A549 (cell line): Measurements from ENCODE around the gene BCAS3. TPM values are rescaled to one million over a fixed set of nuclear protein-coding genes. Genes with fewer than 3 reads are reported as not detected.

Source experiments
- ATAC-seq, 2 experiments: fragments of 200-7000 bp in 1 of 2; fragments of >200 bp in 1 of 2; cut with Nextera tagmentation in 1 of 2; cut with Tn5 transposase in 1 of 2; 3 replicates each; pipeline versions ENCODE4 v1.8.0 to v1.9.1; 2018 to 2020; ENCODE audit warnings: mild to moderate bottlenecking in 1 of 2, moderate library complexity in 1 of 2
- CTCF ChIA-PET: fragments of 300-600 bp; sonication (Branson Sonifier 250); formaldehyde crosslinking; extraction: SDS; loops from one replicate; lab custom pipeline; 2021; ENCODE audit warnings: antibody characterized with exemption, inconsistent platforms; lab: Yijun Ruan, JAX
- POLR2A ChIA-PET: fragments of 350-600 bp; formaldehyde crosslinking; extraction: SDS; loops from one replicate; lab custom pipeline; 2021; ENCODE audit warnings: antibody characterized with exemption, inconsistent platforms; lab: Yijun Ruan, JAX
- DNase-seq, 2 experiments: peaks; one replicate each; pipeline versions ENCODE4 v3.0.0 to v3.0.0-alpha.2; 2011 to 2016; ENCODE audit warnings: low read depth in 1 of 2, low spot score in 1 of 2
- FAIRE-seq: peaks from 2 replicates; lab custom pipeline; 2011; peaks lifted over from hg19 to GRCh38; lab: Jason Lieb, UNC
- H3K27ac ChIP-seq, 2 experiments: fragments of >200 bp; sonication (Bioruptor Twin); formaldehyde crosslinking; 3 replicates each; pipeline ENCODE4 v1.5.1; 2016 to 2017
- H3K4me1 ChIP-seq: fragments of >200 bp; sonication (Bioruptor Twin); formaldehyde crosslinking; 3 replicates; pipeline ENCODE4 v1.6.1; 2016
- H3K4me2 ChIP-seq: fragments of >200 bp; sonication (Bioruptor Twin); formaldehyde crosslinking; 3 replicates; pipeline ENCODE4 v1.6.1; 2016
- H3K4me3 ChIP-seq: fragments of >200 bp; sonication (Bioruptor Twin); formaldehyde crosslinking; 3 replicates; pipeline ENCODE4 v1.5.1; 2016
- H3K9me3 ChIP-seq: fragments of >200 bp; sonication (Bioruptor Twin); formaldehyde crosslinking; 3 replicates; pipeline ENCODE4 v1.6.1; 2016
- EP300 ChIP-seq, 2 experiments: fragments of >200 bp; sonication (Bioruptor Twin); formaldehyde crosslinking; IDR thresholded peaks; 2 replicates in 1 of 2; 3 replicates in 1 of 2; pipeline ENCODE4 v1.6.1; 2016 to 2017
- ESRRA ChIP-seq: fragments of 150-350 bp; IDR thresholded peaks from 2 replicates; pipeline ENCODE4 v1.6.1; 2014; ENCODE audit warnings: mild to moderate bottlenecking, low read length, borderline replicate concordance
- FOXS1 ChIP-seq: fragments of 250-450 bp; sonication (Bioruptor Pico); IDR thresholded peaks from 2 replicates; pipeline ENCODE4 v1.5.0; 2020; ENCODE audit warnings: mild to moderate bottlenecking, moderate library complexity
- GATA3 ChIP-seq: IDR thresholded peaks from 2 replicates; pipeline ENCODE4 v1.6.1; 2012; ENCODE audit warnings: borderline replicate concordance
- HDAC2 ChIP-seq: fragments of 200-600 bp; sonication (generic); IDR thresholded peaks from 2 replicates; pipeline ENCODE4 v1.6.1; 2016
- HOXA7 ChIP-seq: fragments of 250-450 bp; sonication (Bioruptor Pico); IDR thresholded peaks from 2 replicates; pipeline ENCODE4 v1.5.0; 2020; ENCODE audit warnings: mild to moderate bottlenecking, moderate library complexity
- HOXB5 ChIP-seq: fragments of 250-450 bp; sonication (Bioruptor Pico); IDR thresholded peaks from 2 replicates; pipeline ENCODE4 v1.5.0; 2020; ENCODE audit warnings: mild to moderate bottlenecking, moderate library complexity
- JUN ChIP-seq, 2 experiments: fragments of >200 bp; sonication (Bioruptor Twin); formaldehyde crosslinking; IDR thresholded peaks; 2 replicates in 1 of 2; 3 replicates in 1 of 2; pipeline ENCODE4 v1.6.1; 2016 to 2017
- JUNB ChIP-seq: fragments of >200 bp; sonication (Bioruptor Twin); formaldehyde crosslinking; IDR thresholded peaks from 2 replicates; pipeline ENCODE4 v1.6.1; 2016
- KDM1A ChIP-seq: fragments of 200-600 bp; sonication (generic); IDR thresholded peaks from 2 replicates; pipeline ENCODE4 v1.6.1; 2016; ENCODE audit warnings: low read depth, mild to moderate bottlenecking
- MAFK ChIP-seq: fragments of 450-650 bp; IDR thresholded peaks from 2 replicates; pipeline ENCODE4 v1.6.1; 2014; ENCODE audit not compliant: partially characterized antibody
- MYC ChIP-seq: IDR thresholded peaks from 2 replicates; pipeline ENCODE4 v1.6.1; 2012; ENCODE audit warnings: mild to moderate bottlenecking, inconsistent platforms, low read length, improper control_type of control experiment, borderline replicate concordance
- NPAS2 ChIP-seq: fragments of 250-450 bp; sonication (Bioruptor Pico); IDR thresholded peaks from 2 replicates; pipeline ENCODE4 v1.8.0; 2022; ENCODE audit warnings: mild to moderate bottlenecking, moderate library complexity, borderline replicate concordance
- PHF8 ChIP-seq: fragments of 200-600 bp; sonication (generic); IDR thresholded peaks from 2 replicates; pipeline ENCODE4 v1.6.1; 2016; ENCODE audit warnings: low read depth, mild to moderate bottlenecking, antibody characterized with exemption, moderate library complexity, borderline replicate concordance
- POLR2A ChIP-seq: IDR thresholded peaks from 2 replicates; pipeline ENCODE4 v1.6.1; 2012; ENCODE audit warnings: mild to moderate bottlenecking, low read length
- RCOR1 ChIP-seq: fragments of 150-350 bp; IDR thresholded peaks from 2 replicates; pipeline ENCODE4 v1.6.1; 2014; ENCODE audit warnings: antibody characterized with exemption, low read length, low read depth
- RFX5 ChIP-seq: fragments of 450-650 bp; IDR thresholded peaks from 2 replicates; pipeline ENCODE4 v1.7.1; 2014; ENCODE audit warnings: antibody characterized with exemption, mild to moderate bottlenecking, moderate library complexity
- RNF2 ChIP-seq: fragments of 200-600 bp; sonication (generic); IDR thresholded peaks from 2 replicates; pipeline ENCODE4 v1.6.1; 2016; ENCODE audit warnings: low read depth, mild to moderate bottlenecking, antibody characterized with exemption, moderate library complexity, borderline replicate concordance
- SREBF2 ChIP-seq: fragments of 450-650 bp; IDR thresholded peaks from 2 replicates; pipeline ENCODE4 v1.6.1; 2014; ENCODE audit warnings: mild to moderate bottlenecking, moderate library complexity
- TFCP2L1 ChIP-seq: fragments of 250-450 bp; sonication (Bioruptor Pico); IDR thresholded peaks from 2 replicates; pipeline ENCODE4 v1.5.0; 2021; ENCODE audit warnings: mild to moderate bottlenecking
- ZNF302 ChIP-seq: fragments of 250-450 bp; sonication (Bioruptor Pico); IDR thresholded peaks from 2 replicates; pipeline ENCODE4 v1.9.0; 2021; ENCODE audit warnings: inconsistent platforms, mild to moderate bottlenecking, moderate library complexity
- whole genome bisulfite sequencing: methylation state at CpG from one replicate; pipeline ENCODE4 v1.1.6; 2017; ENCODE audit errors: missing lambda C conversion rate; 5-methylcytosine and 5-hydroxymethylcytosine counted together
- polyA plus RNA-seq, 4 experiments: library from polyadenylated mRNA; depleted of rRNA in 3 of 4; stranded (reverse); fragments of >200 nt; fragmentation: RNase III in 1 of 4; extraction: RNeasy Plus Mini Kit Qiagen cat#74134 plus additional on column Dnase treatment in 1 of 4; gene quantifications; 2 replicates in 3 of 4; 3 replicates in 1 of 4; pipeline ENCODE4 v1.2.3, GENCODE V29; 2011 to 2017
- TF ChIP-seq, protein P1 (sequence below): fragments of 450-650 bp; IDR thresholded peaks from 2 replicates; pipeline ENCODE4 v1.6.1; 2014; ENCODE audit warnings: antibody characterized with exemption
- TF ChIP-seq, protein P2 (sequence below): fragments of >200 bp; sonication (Bioruptor Twin); formaldehyde crosslinking; IDR thresholded peaks from 3 replicates; pipeline ENCODE4 v1.6.1; 2016
- TF ChIP-seq, protein P3 (sequence below): IDR thresholded peaks from 2 replicates; pipeline ENCODE4 v1.6.1; 2012; ENCODE audit warnings: low read depth, borderline replicate concordance
- TF ChIP-seq, protein P4 (sequence below): fragments of >200 bp; sonication (Bioruptor Twin); formaldehyde crosslinking; IDR thresholded peaks from 2 replicates; pipeline ENCODE4 v1.6.1; 2016
- TF ChIP-seq, protein P5 (sequence below): fragments of 250-450 bp; sonication (Bioruptor Pico); IDR thresholded peaks from 2 replicates; pipeline ENCODE4 v1.5.0; 2021; ENCODE audit warnings: mild to moderate bottlenecking, moderate library complexity, borderline replicate concordance

The BCAS3 gene
- polyA plus RNA-seq, 2 of the 4 experiments (the other 2 are of a cell fraction), result 14.7 to 43.4 TPM

GRCh38 chr17:60908324-60908723 is 230.7 kb downstream of the BCAS3 start:
- POLR2A ChIA-PET, result no interaction called here
- FAIRE-seq, result no peak
- Histone ChIP-seq H3K4me1 (no peaks in the 10 kb centered on the region), H3K27ac (no peak overlapping the region), H3K4me2 (no peak overlapping the region), H3K4me3 (no peak overlapping the region), H3K9me3 (no peaks in the 10 kb centered on the region)
- CTCF ChIA-PET, result interaction anchor here (0.8 to 1.7 kb wide), 2 partner anchors 9 to 10 kb away, joined by 3 to 4 read pairs; no protein-coding TSS in a partner anchor
- TF ChIP-seq EP300 (IDR thresholded peaks at IDR 0.05), result no peak
- no peak for TF ChIP-seq TFCP2L1 (CRISPR knock-in tag)
- TF ChIP-seq, protein P1, sequence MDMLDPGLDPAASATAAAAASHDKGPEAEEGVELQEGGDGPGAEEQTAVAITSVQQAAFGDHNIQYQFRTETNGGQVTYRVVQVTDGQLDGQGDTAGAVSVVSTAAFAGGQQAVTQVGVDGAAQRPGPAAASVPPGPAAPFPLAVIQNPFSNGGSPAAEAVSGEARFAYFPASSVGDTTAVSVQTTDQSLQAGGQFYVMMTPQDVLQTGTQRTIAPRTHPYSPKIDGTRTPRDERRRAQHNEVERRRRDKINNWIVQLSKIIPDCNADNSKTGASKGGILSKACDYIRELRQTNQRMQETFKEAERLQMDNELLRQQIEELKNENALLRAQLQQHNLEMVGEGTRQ, result no peak
- no peak for TF ChIP-seq RFX5
- no peak for TF ChIP-seq HOXB5 (CRISPR knock-in tag)
- TF ChIP-seq JUN (IDR thresholded peaks at IDR 0.05), result no peak
- TF ChIP-seq, protein P2, sequence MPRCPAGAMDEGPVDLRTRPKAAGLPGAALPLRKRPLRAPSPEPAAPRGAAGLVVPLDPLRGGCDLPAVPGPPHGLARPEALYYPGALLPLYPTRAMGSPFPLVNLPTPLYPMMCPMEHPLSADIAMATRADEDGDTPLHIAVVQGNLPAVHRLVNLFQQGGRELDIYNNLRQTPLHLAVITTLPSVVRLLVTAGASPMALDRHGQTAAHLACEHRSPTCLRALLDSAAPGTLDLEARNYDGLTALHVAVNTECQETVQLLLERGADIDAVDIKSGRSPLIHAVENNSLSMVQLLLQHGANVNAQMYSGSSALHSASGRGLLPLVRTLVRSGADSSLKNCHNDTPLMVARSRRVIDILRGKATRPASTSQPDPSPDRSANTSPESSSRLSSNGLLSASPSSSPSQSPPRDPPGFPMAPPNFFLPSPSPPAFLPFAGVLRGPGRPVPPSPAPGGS, result no peak
- no peak for TF ChIP-seq FOXS1 (CRISPR knock-in tag)
- TF ChIP-seq, protein P3, sequence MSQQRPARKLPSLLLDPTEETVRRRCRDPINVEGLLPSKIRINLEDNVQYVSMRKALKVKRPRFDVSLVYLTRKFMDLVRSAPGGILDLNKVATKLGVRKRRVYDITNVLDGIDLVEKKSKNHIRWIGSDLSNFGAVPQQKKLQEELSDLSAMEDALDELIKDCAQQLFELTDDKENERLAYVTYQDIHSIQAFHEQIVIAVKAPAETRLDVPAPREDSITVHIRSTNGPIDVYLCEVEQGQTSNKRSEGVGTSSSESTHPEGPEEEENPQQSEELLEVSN, result no peak
- TF ChIP-seq GATA3, result no peak
- no peak for TF ChIP-seq SREBF2
- TF ChIP-seq POLR2A, result no peak
- TF ChIP-seq, protein P4, sequence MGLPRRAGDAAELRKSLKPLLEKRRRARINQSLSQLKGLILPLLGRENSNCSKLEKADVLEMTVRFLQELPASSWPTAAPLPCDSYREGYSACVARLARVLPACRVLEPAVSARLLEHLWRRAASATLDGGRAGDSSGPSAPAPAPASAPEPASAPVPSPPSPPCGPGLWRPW, result no peak
- no peak for TF ChIP-seq PHF8
- TF ChIP-seq NPAS2 (CRISPR knock-in tag), result no peak
- no peak for TF ChIP-seq HOXA7 (CRISPR knock-in tag)
- no peak for TF ChIP-seq RCOR1
- no peak for TF ChIP-seq ZNF302 (CRISPR knock-in tag)
- no peak for ATAC-seq
- DNase-seq, result no peak
- WGBS, result 93% methylated on average over 4 of the region's 4 CpGs

DNA sequence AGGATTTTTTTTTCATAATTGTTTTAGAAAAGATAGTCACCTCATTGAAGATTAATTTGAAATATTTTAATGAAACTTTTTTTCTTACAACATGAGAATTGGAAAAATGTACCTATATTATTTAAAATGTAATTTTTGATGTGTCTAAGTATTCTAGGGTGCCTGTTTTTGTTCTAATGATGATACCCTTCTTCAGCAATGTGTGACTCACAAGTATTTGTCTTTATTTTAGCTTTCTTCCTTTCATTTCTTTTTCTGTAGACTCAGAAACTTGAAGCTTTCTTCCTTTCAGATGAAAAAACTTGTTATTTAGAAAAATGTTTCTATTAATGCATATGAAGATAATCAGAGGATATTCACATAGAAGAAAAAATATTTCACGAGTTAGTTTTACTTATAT is 231.8 kb downstream of the BCAS3 start:
- FAIRE-seq (peak; percentile 49), ATAC-seq (no peak), DNase-seq (no peak)
- Histone ChIP-seq H3K9me3 (no peaks in the 10 kb centered on the region), H3K27ac (no peak overlapping the region), H3K4me2 (no peak overlapping the region), H3K4me1 (no peaks in the 10 kb centered on the region), H3K4me3 (no peak overlapping the region)
- ChIA-PET CTCF (interaction anchor here (0.7 to 1.7 kb wide), 3 partner anchors 10 to 32 kb away, joined by 3 to 5 read pairs (median 4); no protein-coding TSS in a partner anchor), POLR2A (no interaction called here)
- 78% methylated on average over 1 of the region's 1 CpG for WGBS
- TF ChIP-seq MYC (no peak), MAFK (no peak), RFX5 (no peak), HDAC2 (no peak), RNF2 (no peak), EP300 (IDR thresholded peaks at IDR 0.05) (no peak), ESRRA (no peak), JUNB (no peak), KDM1A (no peak)
- TF ChIP-seq, protein P3, result no peak
- TF ChIP-seq, protein P1, result no peak
- TF ChIP-seq, protein P5, sequence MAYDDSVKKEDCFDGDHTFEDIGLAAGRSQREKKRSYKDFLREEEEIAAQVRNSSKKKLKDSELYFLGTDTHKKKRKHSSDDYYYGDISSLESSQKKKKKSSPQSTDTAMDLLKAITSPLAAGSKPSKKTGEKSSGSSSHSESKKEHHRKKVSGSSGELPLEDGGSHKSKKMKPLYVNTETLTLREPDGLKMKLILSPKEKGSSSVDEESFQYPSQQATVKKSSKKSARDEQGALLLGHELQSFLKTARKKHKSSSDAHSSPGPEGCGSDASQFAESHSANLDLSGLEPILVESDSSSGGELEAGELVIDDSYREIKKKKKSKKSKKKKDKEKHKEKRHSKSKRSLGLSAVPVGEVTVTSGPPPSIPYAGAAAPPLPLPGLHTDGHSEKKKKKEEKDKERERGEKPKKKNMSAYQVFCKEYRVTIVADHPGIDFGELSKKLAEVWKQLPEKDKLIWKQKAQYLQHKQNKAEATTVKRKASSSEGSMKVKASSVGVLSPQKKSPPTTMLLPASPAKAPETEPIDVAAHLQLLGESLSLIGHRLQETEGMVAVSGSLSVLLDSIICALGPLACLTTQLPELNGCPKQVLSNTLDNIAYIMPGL, result no peak
